Neural cell (in vitro differentiated cells): ENCODE data around the gene MTHFD1L. TPM values are rescaled to one million over a fixed set of nuclear protein-coding genes. Genes with fewer than 3 reads are reported as not detected.
"Not testable (repeated sequence)": the region's sequence is repeated elsewhere in the genome, so short reads cannot be mapped to it uniquely, and the experiment has no call there.

ENCODE experiments used
- H2AFZ ChIP-seq: fragments of 200-600, 300-800 bp; sonication (generic), shearing (Covaris generic); 2 replicates; pipeline ENCODE4 v1.6.0; 2014; ENCODE audit warnings: low read depth, mild to moderate bottlenecking, antibody characterized with exemption, low read length, moderate library complexity
- H3F3A ChIP-seq: fragments of 200-600 bp; shearing (Covaris generic); 2 replicates; pipeline ENCODE4 v1.6.1; 2016; ENCODE audit warnings: mild to moderate bottlenecking, moderate library complexity, mixed read lengths, antibody characterized with exemption, low read length; ENCODE audit not compliant: insufficient read depth, poor library complexity, severe bottlenecking
- H3K27ac ChIP-seq: fragments of 200-600, 300-800 bp; sonication (generic), shearing (Covaris generic); 2 replicates; pipeline ENCODE4 v1.5.1; 2014; ENCODE audit warnings: mild to moderate bottlenecking, low read length, moderate library complexity
- H3K27me3 ChIP-seq: fragments of 300-800, 200-600 bp; sonication (generic), shearing (Covaris generic); 2 replicates; pipeline ENCODE4 v1.6.0; 2014; ENCODE audit warnings: mild to moderate bottlenecking, low read depth, low read length, moderate library complexity; ENCODE audit not compliant: insufficient read depth
- H3K36me3 ChIP-seq: fragments of 300-800, 200-600 bp; sonication (generic), shearing (Covaris generic); 2 replicates; pipeline ENCODE4 v1.5.1; 2014; ENCODE audit warnings: mild to moderate bottlenecking, antibody characterized with exemption, low read length, moderate library complexity; ENCODE audit not compliant: insufficient read depth
- H3K4me2 ChIP-seq: fragments of 300-800, 200-600 bp; sonication (generic), shearing (Covaris generic); 2 replicates; pipeline ENCODE4 v1.6.0; 2014; ENCODE audit warnings: mild to moderate bottlenecking, low read length
- H3K4me3 ChIP-seq: fragments of 300-800, 200-600 bp; sonication (generic), shearing (Covaris generic); 2 replicates; pipeline ENCODE4 v1.5.1; 2014; ENCODE audit warnings: mild to moderate bottlenecking, low read length, moderate library complexity
- H3K79me2 ChIP-seq: fragments of 200-600 bp; shearing (Covaris generic); replicated peaks from 2 replicates; pipeline ENCODE4 v1.6.0; 2014; ENCODE audit warnings: mild to moderate bottlenecking, low read length, moderate library complexity; ENCODE audit not compliant: insufficient read depth
- H3K9ac ChIP-seq: fragments of 300-800, 200-600 bp; sonication (generic), shearing (Covaris generic); 2 replicates; pipeline ENCODE4 v1.6.1; 2016; ENCODE audit warnings: mild to moderate bottlenecking, low read length, mixed read lengths
- H3K9me2 ChIP-seq: fragments of 200-600 bp; shearing (Covaris generic); 2 replicates; pipeline ENCODE4 v1.6.1; 2016; ENCODE audit warnings: mild to moderate bottlenecking, low read length, mixed read lengths; ENCODE audit not compliant: insufficient read depth
- H3K9me3 ChIP-seq: fragments of 200-600, 300-800 bp; sonication (generic), shearing (Covaris generic); 2 replicates; pipeline ENCODE4 v1.6.1; 2016; ENCODE audit warnings: mild to moderate bottlenecking, mixed run types, low read length, moderate library complexity, mixed read lengths
- H4K20me1 ChIP-seq: fragments of 200-600 bp; shearing (Covaris generic); 2 replicates; pipeline ENCODE4 v1.6.1; 2016; ENCODE audit warnings: mild to moderate bottlenecking, mixed run types; ENCODE audit not compliant: insufficient read depth
- CTCF ChIP-seq: fragments of 450-650 bp; IDR thresholded peaks from 2 replicates; pipeline ENCODE4 v1.5.1; 2014; ENCODE audit warnings: antibody characterized with exemption, mild to moderate bottlenecking, moderate library complexity; ENCODE audit not compliant: poor library complexity, severe bottlenecking
- EP300 ChIP-seq: fragments of 450-650 bp; conservative IDR thresholded peaks from 2 replicates; pipeline ENCODE4 v1.6.1; 2014; ENCODE audit warnings: antibody characterized with exemption, mild to moderate bottlenecking, moderate library complexity; ENCODE audit not compliant: poor library complexity, severe bottlenecking
- EZH2 ChIP-seq: fragments of 200-600, 300-800 bp; shearing (Covaris generic), sonication (generic); IDR thresholded peaks from 2 replicates; pipeline ENCODE4 v1.6.1; 2014; ENCODE audit warnings: antibody characterized with exemption, low read length, borderline replicate concordance, mild to moderate bottlenecking; ENCODE audit not compliant: insufficient read depth, poor library complexity, severe bottlenecking
- MXI1 ChIP-seq: fragments of 450-650 bp; conservative IDR thresholded peaks from 2 replicates; pipeline ENCODE4 v1.6.1; 2014; ENCODE audit warnings: antibody characterized with exemption, mild to moderate bottlenecking; ENCODE audit not compliant: poor library complexity, severe bottlenecking
- POLR2AphosphoS5 ChIP-seq: IDR thresholded peaks from 2 replicates; pipeline ENCODE4 v1.6.1; 2012
- RAD21 ChIP-seq: fragments of 450-650 bp; conservative IDR thresholded peaks from 2 replicates; pipeline ENCODE4 v1.6.1; 2014; ENCODE audit warnings: antibody characterized with exemption, mild to moderate bottlenecking, moderate library complexity
- SMC3 ChIP-seq: fragments of 450-650 bp; conservative IDR thresholded peaks from 2 replicates; pipeline ENCODE4 v1.6.1; 2014; ENCODE audit warnings: antibody characterized with exemption, mild to moderate bottlenecking, moderate library complexity; ENCODE audit not compliant: poor library complexity
- TAF1 ChIP-seq: IDR thresholded peaks from 2 replicates; pipeline ENCODE4 v1.6.1; 2012; ENCODE audit warnings: low read depth
- polyA plus RNA-seq: library from polyadenylated mRNA; depleted of rRNA; stranded (reverse); fragments of >200 nt; gene quantifications from 2 replicates; pipeline ENCODE4 v1.2.3, GENCODE V29; 2014
- TF ChIP-seq, protein P1 (sequence below): IDR thresholded peaks from 2 replicates; pipeline ENCODE4 v1.6.1; 2012; ENCODE audit warnings: borderline replicate concordance

MTHFD1L gene
- polyA plus RNA-seq, 1 donor from 2014 or later = 6.3 TPM

DNA sequence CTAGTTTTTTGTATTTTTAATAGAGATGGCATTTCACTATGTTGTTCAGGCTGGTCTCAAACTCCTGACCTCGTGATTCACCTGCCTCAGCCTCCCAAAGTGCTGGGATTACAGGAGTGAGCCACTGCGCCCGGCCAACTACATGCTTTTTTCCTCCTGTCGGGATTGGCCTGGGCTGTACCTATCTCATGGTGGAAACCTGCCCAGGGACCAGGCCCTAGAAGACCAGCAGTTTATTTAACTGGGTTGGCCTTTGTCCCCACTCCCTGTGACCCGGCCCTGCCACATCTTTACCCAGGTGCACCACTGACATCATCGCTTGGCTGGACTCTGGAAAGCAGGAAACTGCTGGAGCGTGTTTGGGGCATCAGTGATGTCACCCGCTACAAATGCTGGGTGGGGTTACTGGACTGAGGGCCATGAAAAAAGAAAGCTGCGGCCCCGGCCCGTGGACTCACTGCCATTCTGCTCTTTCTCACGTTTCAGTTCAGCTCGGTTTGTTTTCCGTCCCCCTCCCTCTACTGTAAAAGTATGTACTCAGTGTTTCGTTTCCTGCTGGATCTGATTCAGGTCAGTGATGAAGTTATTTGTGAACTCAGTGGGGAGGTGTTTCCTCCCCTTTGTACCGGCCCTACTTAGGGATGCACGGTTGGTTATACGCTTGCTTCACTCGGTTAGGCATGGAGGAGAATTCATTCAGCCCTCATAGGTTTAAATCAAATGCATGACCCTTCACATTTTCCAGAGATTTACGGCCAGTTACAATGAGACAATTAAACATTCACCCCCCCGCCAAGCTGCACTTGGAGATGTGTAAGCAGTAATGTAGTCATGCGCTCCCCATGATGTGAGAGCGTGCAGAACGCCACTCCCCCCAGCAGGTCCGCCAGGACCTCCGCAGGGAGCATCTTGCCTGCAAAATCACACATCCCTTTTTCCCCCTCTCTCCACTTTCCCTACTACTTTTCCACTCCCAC, 179.3 kb downstream of the MTHFD1L start:
- no peak for TF ChIP-seq MXI1
- TF ChIP-seq EZH2 = no peak
- TF ChIP-seq TAF1 = no peak
- TF ChIP-seq CTCF = no peak
- TF ChIP-seq SMC3 = no peak
- TF ChIP-seq, protein P1, sequence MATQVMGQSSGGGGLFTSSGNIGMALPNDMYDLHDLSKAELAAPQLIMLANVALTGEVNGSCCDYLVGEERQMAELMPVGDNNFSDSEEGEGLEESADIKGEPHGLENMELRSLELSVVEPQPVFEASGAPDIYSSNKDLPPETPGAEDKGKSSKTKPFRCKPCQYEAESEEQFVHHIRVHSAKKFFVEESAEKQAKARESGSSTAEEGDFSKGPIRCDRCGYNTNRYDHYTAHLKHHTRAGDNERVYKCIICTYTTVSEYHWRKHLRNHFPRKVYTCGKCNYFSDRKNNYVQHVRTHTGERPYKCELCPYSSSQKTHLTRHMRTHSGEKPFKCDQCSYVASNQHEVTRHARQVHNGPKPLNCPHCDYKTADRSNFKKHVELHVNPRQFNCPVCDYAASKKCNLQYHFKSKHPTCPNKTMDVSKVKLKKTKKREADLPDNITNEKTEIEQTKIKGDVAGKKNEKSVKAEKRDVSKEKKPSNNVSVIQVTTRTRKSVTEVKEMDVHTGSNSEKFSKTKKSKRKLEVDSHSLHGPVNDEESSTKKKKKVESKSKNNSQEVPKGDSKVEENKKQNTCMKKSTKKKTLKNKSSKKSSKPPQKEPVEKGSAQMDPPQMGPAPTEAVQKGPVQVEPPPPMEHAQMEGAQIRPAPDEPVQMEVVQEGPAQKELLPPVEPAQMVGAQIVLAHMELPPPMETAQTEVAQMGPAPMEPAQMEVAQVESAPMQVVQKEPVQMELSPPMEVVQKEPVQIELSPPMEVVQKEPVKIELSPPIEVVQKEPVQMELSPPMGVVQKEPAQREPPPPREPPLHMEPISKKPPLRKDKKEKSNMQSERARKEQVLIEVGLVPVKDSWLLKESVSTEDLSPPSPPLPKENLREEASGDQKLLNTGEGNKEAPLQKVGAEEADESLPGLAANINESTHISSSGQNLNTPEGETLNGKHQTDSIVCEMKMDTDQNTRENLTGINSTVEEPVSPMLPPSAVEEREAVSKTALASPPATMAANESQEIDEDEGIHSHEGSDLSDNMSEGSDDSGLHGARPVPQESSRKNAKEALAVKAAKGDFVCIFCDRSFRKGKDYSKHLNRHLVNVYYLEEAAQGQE = no peak
- no peak for TF ChIP-seq POLR2AphosphoS5
- no peak for TF ChIP-seq RAD21
- TF ChIP-seq EP300 = no peak
- H3K9ac ChIP-seq = no peak overlapping the region
- H3K27ac ChIP-seq = no peak overlapping the region

DNA sequence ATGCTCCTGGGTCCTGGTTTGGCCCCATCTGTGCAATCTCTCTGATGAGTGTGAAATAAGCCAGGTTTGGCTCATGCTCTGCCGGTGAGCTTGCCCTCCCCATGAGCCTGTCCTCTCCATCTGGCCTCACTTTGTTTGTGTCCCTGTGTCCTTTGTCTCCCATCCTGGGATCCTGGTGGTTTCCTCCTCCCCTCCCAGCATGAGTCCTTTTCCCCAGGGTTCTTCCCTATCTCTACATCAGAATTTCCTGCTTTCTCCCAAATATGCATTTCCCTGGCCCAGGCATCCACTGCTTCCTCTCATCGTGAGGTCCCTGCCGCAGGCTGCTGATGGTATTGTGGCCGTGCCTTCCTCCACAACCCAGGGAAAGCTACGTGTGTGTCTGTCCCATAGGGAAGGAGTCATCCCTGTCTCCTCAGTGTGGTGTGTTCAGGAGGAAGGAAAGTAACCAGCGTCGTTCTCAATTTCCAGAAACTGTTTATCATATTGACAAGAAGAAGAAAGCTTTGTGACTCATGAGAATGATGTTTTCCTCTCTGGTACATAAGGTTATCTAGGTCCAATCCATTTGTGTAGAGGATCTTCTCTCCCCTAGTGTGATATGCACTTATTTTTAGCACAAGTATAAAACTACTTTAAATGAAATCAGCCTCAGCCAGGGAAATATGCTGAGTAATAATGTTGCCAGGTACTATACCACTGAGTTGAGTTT, 180.2 kb downstream of the MTHFD1L start:
- not testable (repeated sequence) for H3K9ac ChIP-seq, H4K20me1 ChIP-seq, H2AFZ ChIP-seq, H3K9me3 ChIP-seq, H3K79me2 ChIP-seq, H3K36me3 ChIP-seq, H3K27ac ChIP-seq, H3K27me3 ChIP-seq, H3K4me3 ChIP-seq, H3F3A ChIP-seq, H3K4me2 ChIP-seq, H3K9me2 ChIP-seq

More for the DNA sequence above, 179.3 kb downstream of the MTHFD1L start:
- Histone ChIP-seq H3K36me3 (no peaks in the 10 kb centered on the region), H3F3A (no peaks in the 10 kb centered on the region), H3K9me3 (no peaks in the 10 kb centered on the region), H3K9me2 (no peaks in the 10 kb centered on the region), H3K4me3 (no peak overlapping the region), H3K79me2 (no peaks in the 10 kb centered on the region), H4K20me1 (no peaks in the 10 kb centered on the region), H2AFZ (no peak overlapping the region), H3K4me2 (no peak overlapping the region), H3K27me3 (no peaks in the 10 kb centered on the region)
